GM18505 (cell line): Measurements from ENCODE around the gene DKC1.

ENCODE experiments used
- ATAC-seq: cut with Tn5 transposase; IDR thresholded peaks from one replicate; pipeline ENCODE4 v1.9.1; 2021; ENCODE audit not compliant: unreplicated experiment
- POLR2A ChIP-seq: IDR thresholded peaks from 4 replicates; pipeline ENCODE4 v1.6.1; 2011; ENCODE audit warnings: borderline replicate concordance; ENCODE audit not compliant: insufficient read depth, insufficient read length; ENCODE audit errors: extremely low read depth

Gene DKC1

GRCh38 chrX:154730253-154730891 is 32.3 kb upstream of the DKC1 start:
- ATAC-seq = no peak

GRCh38 chrX:154731184-154731583 is 31.5 kb upstream of the DKC1 start:
- no peak for ATAC-seq

More at GRCh38 chrX:154730253-154730891, 32.3 kb upstream of the DKC1 start:
- no peak for TF ChIP-seq POLR2A

GRCh38 chrX:154731881-154732280 is 30.8 kb upstream of the DKC1 start:
- TF ChIP-seq POLR2A = no peak
- ATAC-seq = no peak

More at GRCh38 chrX:154731184-154731583, 31.5 kb upstream of the DKC1 start:
- TF ChIP-seq POLR2A = no peak

GRCh38 chrX:154732421-154733065 is 30.1 kb upstream of the DKC1 start:
- ATAC-seq = no peak
- TF ChIP-seq POLR2A = no peak

GRCh38 chrX:154733066-154733425 is 29.6 kb upstream of the DKC1 start:
- TF ChIP-seq POLR2A = no peak
- no peak for ATAC-seq

- no peak for ATAC-seq
- TF ChIP-seq POLR2A = no peak
Observed at GRCh38 chrX:154734061-154734781, 28.4 kb upstream of the DKC1 start.

GRCh38 chrX:154735695-154736393 is 26.8 kb upstream of the DKC1 start:
- no peak for TF ChIP-seq POLR2A
- ATAC-seq = no peak

- ATAC-seq = no peak
- no peak for TF ChIP-seq POLR2A
Observed at GRCh38 chrX:154737136-154737535, 25.5 kb upstream of the DKC1 start.

- no peak for TF ChIP-seq POLR2A
- ATAC-seq = no peak
Observed at GRCh38 chrX:154738011-154738738, 24.5 kb upstream of the DKC1 start.

GRCh38 chrX:154739952-154740465 is 22.7 kb upstream of the DKC1 start:
- TF ChIP-seq POLR2A = no peak
- ATAC-seq = no peak

- no peak for ATAC-seq
- no peak for TF ChIP-seq POLR2A
Observed at GRCh38 chrX:154742613-154743012, 20.1 kb upstream of the DKC1 start.

GRCh38 chrX:154748712-154749339 is 13.8 kb upstream of the DKC1 start:
- TF ChIP-seq POLR2A = no peak

More at GRCh38 chrX:154748712-154749339, 13.8 kb upstream of the DKC1 start:
- ATAC-seq = no peak
